Stimulated activated naive CD8-positive, alpha-beta T cell treated with anti-CD3 and anti-CD28 coated beads, Interleukin-15, Interleukin-2, amounts not matched to agents 100 U/mL and 50 U/mL, for 24 hours (primary cell): ENCODE results near the gene LPIN1.

Experiments
- ATAC-seq: fragments of 150-1000 bp; cut with Tn5 transposase; one replicate; pipeline ENCODE4 v1.10.0; 2021
- DNase-seq: peaks from one replicate; pipeline ENCODE4 v3.0.0; 2021

LPIN1 gene

GRCh38 chr2:11865805-11866204 is 119.4 kb downstream of the LPIN1 start:
- DNase-seq = no peak
- no peak for ATAC-seq

- peak; percentile 34 for ATAC-seq
- no peak for DNase-seq
Observed at GRCh38 chr2:11866358-11867335, 120.2 kb downstream of the LPIN1 start.

GRCh38 chr2:11867926-11868325 is 121.5 kb downstream of the LPIN1 start:
- ATAC-seq (no peak), DNase-seq (no peak)

GRCh38 chr2:11869391-11869991 is 123.1 kb downstream of the LPIN1 start:
- ATAC-seq (no peak), DNase-seq (no peak)

- ATAC-seq (no peak), DNase-seq (no peak)
Observed at GRCh38 chr2:11870064-11870463, 123.6 kb downstream of the LPIN1 start.

- DNase-seq (no peak), ATAC-seq (no peak)
Observed at GRCh38 chr2:11870584-11870983, 124.2 kb downstream of the LPIN1 start.

- DNase-seq (no peak), ATAC-seq (no peak)
Observed at GRCh38 chr2:11871421-11871820, 125.0 kb downstream of the LPIN1 start.

GRCh38 chr2:11872247-11872947 is 126.0 kb downstream of the LPIN1 start:
- ATAC-seq (no peak), DNase-seq (no peak)

- DNase-seq (no peak), ATAC-seq (no peak)
Observed at GRCh38 chr2:11872948-11873269, 126.5 kb downstream of the LPIN1 start.

- DNase-seq = no peak
- ATAC-seq = no peak
Observed at GRCh38 chr2:11873356-11874154, 127.1 kb downstream of the LPIN1 start.

GRCh38 chr2:11874861-11875260 is 128.4 kb downstream of the LPIN1 start:
- no peak for ATAC-seq

GRCh38 chr2:11875481-11875880 is 129.0 kb downstream of the LPIN1 start:
- ATAC-seq (no peak), DNase-seq (no peak)

More at GRCh38 chr2:11874861-11875260, 128.4 kb downstream of the LPIN1 start:
- no peak for DNase-seq

- no peak for DNase-seq
- no peak for ATAC-seq
Observed at GRCh38 chr2:11876436-11876835, 130.0 kb downstream of the LPIN1 start.

- DNase-seq = no peak
Observed at GRCh38 chr2:11876889-11877288, 130.5 kb downstream of the LPIN1 start.

More at GRCh38 chr2:11876889-11877288, 130.5 kb downstream of the LPIN1 start:
- ATAC-seq = no peak
